Endothelial cell of umbilical vein (primary cell): ENCODE results near the gene GJD2. TPM values are rescaled to one million over a fixed set of nuclear protein-coding genes. Genes with fewer than 3 reads are reported as not detected.

ENCODE experiments used
- BruUV-seq: library from RNA; stranded (reverse); fragments of 400-500 nt; replicated peaks from 2 replicates; lab custom pipeline; 2021; lab: Mats Ljungman, UMichigan
- CTCF ChIA-PET: fragments of 300-600, 350-600 bp; sonication (Branson Sonifier 250); formaldehyde crosslinking; loops from one replicate; lab custom pipeline; 2021; ENCODE audit warnings: antibody characterized with exemption, inconsistent platforms; lab: Charles Lee
- POLR2A ChIA-PET: fragments of 300-600, 350-600 bp; sonication (Branson Sonifier 250); formaldehyde crosslinking; loops from one replicate; lab custom pipeline; 2021; ENCODE audit warnings: antibody characterized with exemption, inconsistent platforms; lab: Charles Lee
- DNase-seq: peaks from one replicate; pipeline ENCODE4 v3.0.0-alpha.2; 2011; ENCODE audit warnings: low read depth, low spot score
- FAIRE-seq: peaks from 2 replicates; lab custom pipeline; 2011; peaks lifted over from hg19 to GRCh38; lab: Jason Lieb, UNC
- H2AFZ ChIP-seq: 2 replicates; pipeline ENCODE4 v1.6.0; 2012; ENCODE audit warnings: low read depth, low read length, control low read depth, inconsistent platforms
- H3K27ac ChIP-seq: 2 replicates; pipeline ENCODE4 v1.5.1; 2011; ENCODE audit warnings: low read depth, mild to moderate bottlenecking, control low read depth, low read length, moderate library complexity; ENCODE audit not compliant: insufficient read depth
- H3K27me3 ChIP-seq, 2 experiments: 2 replicates each; pipeline versions ENCODE4 v1.6.0 to v1.6.1; 2011; ENCODE audit warnings: low read length in 2 of 2, mixed read lengths in 1 of 2; ENCODE audit not compliant: control insufficient read depth in 2 of 2, insufficient read depth in 2 of 2
- H3K36me3 ChIP-seq, 2 experiments: 2 replicates in 1 of 2; 3 replicates in 1 of 2; pipeline ENCODE4 v1.5.1; 2011; ENCODE audit warnings: low read length in 2 of 2, mild to moderate bottlenecking in 1 of 2, moderate library complexity in 1 of 2; ENCODE audit not compliant: control insufficient read depth in 2 of 2, insufficient read depth in 2 of 2; ENCODE audit errors: extremely low read depth in 1 of 2
- H3K4me1 ChIP-seq: 3 replicates; pipeline ENCODE4 v1.5.1; 2011; ENCODE audit warnings: mild to moderate bottlenecking, low read length; ENCODE audit not compliant: control insufficient read depth, insufficient read depth; ENCODE audit errors: extremely low read depth
- H3K4me2 ChIP-seq: 2 replicates; pipeline ENCODE4 v1.6.1; 2011; ENCODE audit warnings: low read length, control low read depth, mixed read lengths; ENCODE audit not compliant: insufficient read depth
- H3K4me3 ChIP-seq, 3 experiments: fragments of 200-600 bp in 1 of 3; sonication (generic), shearing (Covaris generic) in 1 of 3; replicated peaks in 1 of 3; 2 replicates each; pipeline ENCODE4 v1.5.1; 2011 to 2016; ENCODE audit warnings: control low read depth in 3 of 3, low read length in 3 of 3, mild to moderate bottlenecking in 2 of 3, inconsistent platforms in 1 of 3, low read depth in 1 of 3, moderate library complexity in 1 of 3; ENCODE audit not compliant: insufficient read depth in 1 of 3
- H3K79me2 ChIP-seq: 2 replicates; pipeline ENCODE4 v1.6.0; 2012; ENCODE audit warnings: low read length, inconsistent platforms; ENCODE audit not compliant: control insufficient read depth, insufficient read depth
- H3K9ac ChIP-seq: replicated peaks from 2 replicates; pipeline ENCODE3; 2011; ENCODE audit warnings: low read length, control low read depth; ENCODE audit not compliant: insufficient read depth; ENCODE audit errors: extremely low read depth
- H3K9me1 ChIP-seq: replicated peaks from 3 replicates; pipeline ENCODE4 v1.6.0; 2011; ENCODE audit warnings: mild to moderate bottlenecking, low read length; ENCODE audit not compliant: control insufficient read depth, insufficient read depth; ENCODE audit errors: extremely low read depth
- H3K9me3 ChIP-seq: replicated peaks from 2 replicates; pipeline ENCODE4 v1.5.1; 2012; ENCODE audit warnings: low read length, inconsistent platforms; ENCODE audit not compliant: control insufficient read depth, insufficient read depth
- H4K20me1 ChIP-seq: replicated peaks from 2 replicates; pipeline ENCODE3; 2011; ENCODE audit warnings: mild to moderate bottlenecking, low read length; ENCODE audit not compliant: control insufficient read depth, insufficient read depth; ENCODE audit errors: extremely low read depth
- EZH2 ChIP-seq: IDR thresholded peaks from 2 replicates; pipeline ENCODE4 v1.6.1; 2012; ENCODE audit warnings: borderline replicate concordance, low read depth, mild to moderate bottlenecking, moderate library complexity, low read length, inconsistent platforms; ENCODE audit not compliant: severe bottlenecking
- FOS ChIP-seq: IDR thresholded peaks from 2 replicates; pipeline ENCODE4 v1.6.1; 2011; ENCODE audit warnings: mild to moderate bottlenecking, low read length, moderate library complexity, borderline replicate concordance; ENCODE audit not compliant: insufficient read depth
- GATA2 ChIP-seq: IDR thresholded peaks from 2 replicates; pipeline ENCODE4 v1.7.0; 2011; ENCODE audit warnings: low read depth, mild to moderate bottlenecking, moderate library complexity, mixed read lengths, low read length; ENCODE audit not compliant: insufficient read length, insufficient read depth
- JUN ChIP-seq: IDR thresholded peaks from 2 replicates; pipeline ENCODE4 v1.6.1; 2011; ENCODE audit warnings: borderline replicate concordance, low read depth; ENCODE audit not compliant: insufficient read length, insufficient read depth
- dilution Hi-C: fragments of 300-500 bp; cut with MboI; formaldehyde crosslinking; loops from one replicate; pipeline ENCODE4 v1.15.0; 2019; ENCODE audit warnings: low sequenced_read_pairs; ENCODE audit not compliant: extremely low pct_ligation_motif_present
- intact Hi-C: fragments of 100-400 bp; cut with micrococcal nuclease; formaldehyde crosslinking; loops from one replicate; pipeline ENCODE4 v1.10.0; 2022
- polyA plus RNA-seq, 4 experiments: library from polyadenylated mRNA; depleted of rRNA in 3 of 4; stranded (reverse) in 3 of 4; unstranded in 1 of 4; fragments of >200 nt; gene quantifications; 2 replicates each; pipeline versions ENCODE4 v1.2.1 to v1.2.3, GENCODE V29; 2011 to 2012; ENCODE audit warnings: missing spikeins in 1 of 4
- total RNA-seq: library from RNA; stranded (reverse); gene quantifications from 2 replicates; pipeline ENCODE4 v1.2.3, GENCODE V29; 2021

GJD2 gene
- total and polyA plus RNA-seq, 2 donors (not counting 3 experiments of a cell fraction or from before 2014, with no cell fraction given), result not detected

DNA sequence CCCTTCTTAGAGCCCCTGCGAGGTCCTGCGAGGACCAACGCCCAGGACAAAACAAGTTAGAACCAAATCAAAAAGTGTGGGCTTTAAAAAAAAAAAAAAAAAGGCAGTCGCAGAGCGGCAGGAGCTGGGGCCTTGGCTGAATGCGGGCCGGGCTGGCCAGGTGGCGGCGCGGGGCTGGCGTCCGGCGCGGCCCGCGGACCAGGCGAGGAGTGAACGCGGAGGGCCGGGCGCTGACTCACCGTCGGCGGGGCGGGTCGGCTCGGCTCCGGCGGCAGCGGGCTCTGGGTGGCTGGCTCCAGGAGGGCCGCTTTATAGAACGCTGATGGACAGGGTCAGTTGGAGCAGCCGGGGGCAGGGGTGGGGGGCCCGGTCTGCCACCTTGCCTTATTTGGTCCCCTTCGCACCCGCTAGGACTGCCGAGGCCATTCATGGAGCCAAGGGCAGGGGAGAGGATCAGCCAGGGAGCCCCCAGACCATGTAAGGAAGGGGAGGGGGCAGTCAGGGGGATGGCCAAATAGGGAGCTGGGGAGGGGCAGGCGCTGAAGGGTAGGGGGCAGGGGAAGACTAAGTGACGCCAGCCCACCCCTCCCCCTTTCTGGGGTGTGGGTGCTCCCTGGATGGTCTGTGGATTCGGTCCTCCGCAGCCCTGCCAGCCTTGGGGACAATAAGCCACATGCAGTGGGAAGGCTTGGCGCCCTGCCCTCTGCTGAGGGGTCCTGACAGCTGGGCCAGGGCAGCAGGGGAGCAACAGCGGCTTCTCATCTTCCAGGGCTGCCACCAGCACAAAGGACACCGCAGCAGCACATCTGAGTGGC lies 40.7 kb upstream of the GJD2 start, which contains the start of gene ACTC1:
TSS of gene ACTC1 (minus strand) at position 283 of the 815 bp plus-strand sequence. CDS start 741 bp downstream, outside the sequence.
- TF ChIP-seq FOS, result peak; percentile 45
- no peak for TF ChIP-seq JUN
- ChIA-PET POLR2A (no interaction called here), CTCF (no interaction called here)
- Histone ChIP-seq H3K79me2 (no peaks in the 10 kb centered on the region), H3K9me3 (no peaks in the 10 kb centered on the region), H3K4me1 (peaks cover 3% of the 10 kb centered on the region), H3K9me1 (no peaks in the 10 kb centered on the region), H4K20me1 (no peaks in the 10 kb centered on the region), H3K27me3 (peaks cover 30 to 36% of the 10 kb centered on the region in 2 experiments), H3K27ac (no peak within 1 kb of the TSS), H3K36me3 (no peaks in the 10 kb centered on the region), H3K4me2 (peak within 1 kb of the TSS; percentile 36), H3K4me3 (no peak within 1 kb of the TSS), H3K9ac (no peak within 1 kb of the TSS), H2AFZ (peak within 1 kb of the TSS; percentile 21)
- FAIRE-seq (peak; percentile 66), DNase-seq (peak; percentile 41)
- dilution Hi-C loops (no loop called here), intact Hi-C loops (no loop called here)
- no TSS peak for BruUV-seq

DNA sequence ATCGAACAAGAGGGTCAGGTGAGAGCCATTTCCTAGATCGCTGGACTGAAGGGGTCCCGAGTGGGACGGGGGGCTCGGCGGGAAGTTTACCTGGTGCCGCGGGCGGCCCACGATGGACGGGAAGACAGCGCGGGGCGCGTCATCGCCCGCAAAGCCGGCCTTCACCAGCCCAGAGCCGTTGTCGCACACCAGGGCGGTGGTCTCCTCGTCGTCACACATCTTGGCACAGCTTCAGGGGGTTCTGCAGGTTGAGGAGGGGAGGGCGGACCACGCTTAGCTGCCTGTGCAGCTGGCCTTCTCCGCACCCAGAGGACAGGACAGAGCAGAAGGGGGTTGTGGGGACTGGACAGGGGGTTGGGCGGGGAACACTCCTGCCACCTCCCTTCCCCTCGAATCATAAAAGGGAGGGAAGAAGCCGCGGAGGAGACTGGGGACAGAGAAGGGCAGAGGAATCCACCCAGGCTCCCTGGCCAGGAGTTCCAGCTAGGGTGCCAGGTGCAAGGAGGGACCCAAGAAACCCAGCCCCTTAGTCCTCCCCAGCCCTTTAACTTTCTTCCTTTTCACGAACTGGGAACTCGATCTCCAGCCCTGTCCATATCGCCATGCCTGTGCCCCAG lies 39.9 kb upstream of the GJD2 start:
- Histone ChIP-seq H3K9me3 (no peaks in the 10 kb centered on the region), H3K4me2 (peak overlapping the region; percentile 36), H4K20me1 (no peaks in the 10 kb centered on the region), H3K27me3 (peaks cover 32 to 39% of the 10 kb centered on the region in 2 experiments), H3K27ac (no peak overlapping the region), H3K79me2 (no peaks in the 10 kb centered on the region), H3K9ac (no peak overlapping the region), H2AFZ (peak overlapping the region; percentile 21), H3K4me3 (no peak overlapping the region), H3K4me1 (peaks cover 3% of the 10 kb centered on the region), H3K36me3 (no peaks in the 10 kb centered on the region), H3K9me1 (no peaks in the 10 kb centered on the region)
- POLR2A ChIA-PET, result no interaction called here
- BruUV-seq, result no TSS peak
- dilution Hi-C loops, result no loop called here
- CTCF ChIA-PET, result no interaction called here
- intact Hi-C loops, result no loop called here
- DNase-seq, result no peak
- TF ChIP-seq GATA2 (no peak), EZH2 (peak; percentile 60)
- FAIRE-seq, result no peak
